GM12872 (cell line): ENCODE measurements around the gene STX1B.

Experiments used
- TF ChIP-seq, protein P1 (sequence below): IDR thresholded peaks from 3 replicates; pipeline ENCODE4 v1.5.1; 2011; ENCODE audit warnings: low read depth, mild to moderate bottlenecking, low read length, moderate library complexity; ENCODE audit not compliant: insufficient read depth

The STX1B gene

DNA sequence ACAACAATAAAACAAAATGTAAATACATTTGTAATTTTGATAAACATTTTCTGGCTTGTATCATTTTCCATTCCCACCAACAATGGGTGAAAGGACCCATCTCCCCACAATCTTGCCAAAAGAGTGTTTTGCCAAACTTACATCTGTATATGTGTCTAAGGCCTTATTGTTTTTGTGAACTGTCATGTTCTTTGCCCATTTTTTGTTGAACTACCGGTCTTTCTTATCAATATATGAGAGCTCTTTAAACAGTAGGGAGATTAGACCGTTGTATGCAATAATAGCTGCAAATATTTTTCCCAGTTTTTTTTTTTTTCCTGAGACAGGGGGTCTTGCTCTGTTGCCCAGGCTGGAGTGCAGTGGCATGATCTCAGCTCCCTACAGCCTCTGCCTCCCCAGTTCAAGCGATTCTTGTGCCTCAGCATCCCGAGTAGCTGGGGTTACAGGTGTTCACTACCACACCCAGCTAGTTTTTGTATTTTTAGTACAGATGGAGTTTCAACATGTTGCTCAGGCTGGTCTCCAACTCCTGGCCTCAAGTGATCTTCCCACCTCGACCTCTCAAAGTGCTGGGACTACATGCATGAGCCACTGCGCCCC lies 13.3 kb upstream of the STX1B start:
- TF ChIP-seq, protein P1, sequence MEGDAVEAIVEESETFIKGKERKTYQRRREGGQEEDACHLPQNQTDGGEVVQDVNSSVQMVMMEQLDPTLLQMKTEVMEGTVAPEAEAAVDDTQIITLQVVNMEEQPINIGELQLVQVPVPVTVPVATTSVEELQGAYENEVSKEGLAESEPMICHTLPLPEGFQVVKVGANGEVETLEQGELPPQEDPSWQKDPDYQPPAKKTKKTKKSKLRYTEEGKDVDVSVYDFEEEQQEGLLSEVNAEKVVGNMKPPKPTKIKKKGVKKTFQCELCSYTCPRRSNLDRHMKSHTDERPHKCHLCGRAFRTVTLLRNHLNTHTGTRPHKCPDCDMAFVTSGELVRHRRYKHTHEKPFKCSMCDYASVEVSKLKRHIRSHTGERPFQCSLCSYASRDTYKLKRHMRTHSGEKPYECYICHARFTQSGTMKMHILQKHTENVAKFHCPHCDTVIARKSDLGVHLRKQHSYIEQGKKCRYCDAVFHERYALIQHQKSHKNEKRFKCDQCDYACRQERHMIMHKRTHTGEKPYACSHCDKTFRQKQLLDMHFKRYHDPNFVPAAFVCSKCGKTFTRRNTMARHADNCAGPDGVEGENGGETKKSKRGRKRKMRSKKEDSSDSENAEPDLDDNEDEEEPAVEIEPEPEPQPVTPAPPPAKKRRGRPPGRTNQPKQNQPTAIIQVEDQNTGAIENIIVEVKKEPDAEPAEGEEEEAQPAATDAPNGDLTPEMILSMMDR = no peak

DNA sequence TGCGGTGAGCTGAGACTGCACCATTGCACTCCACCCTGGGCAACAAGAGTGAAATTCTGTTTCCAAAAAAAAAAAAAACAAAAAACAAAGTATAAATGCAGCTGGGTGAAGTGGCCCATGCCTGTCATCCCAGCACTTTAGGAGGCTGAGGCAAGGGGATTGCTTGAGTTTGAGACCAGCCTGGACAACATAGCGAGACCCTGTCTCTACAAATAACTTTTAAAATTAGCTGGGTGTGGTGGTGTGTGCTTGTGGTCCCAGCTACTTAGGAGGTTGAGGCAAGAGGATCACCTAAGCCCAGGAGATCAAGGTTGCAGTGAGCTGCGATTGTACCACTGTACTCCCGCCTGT lies 12.8 kb upstream of the STX1B start:
- TF ChIP-seq, protein P1 = no peak

DNA sequence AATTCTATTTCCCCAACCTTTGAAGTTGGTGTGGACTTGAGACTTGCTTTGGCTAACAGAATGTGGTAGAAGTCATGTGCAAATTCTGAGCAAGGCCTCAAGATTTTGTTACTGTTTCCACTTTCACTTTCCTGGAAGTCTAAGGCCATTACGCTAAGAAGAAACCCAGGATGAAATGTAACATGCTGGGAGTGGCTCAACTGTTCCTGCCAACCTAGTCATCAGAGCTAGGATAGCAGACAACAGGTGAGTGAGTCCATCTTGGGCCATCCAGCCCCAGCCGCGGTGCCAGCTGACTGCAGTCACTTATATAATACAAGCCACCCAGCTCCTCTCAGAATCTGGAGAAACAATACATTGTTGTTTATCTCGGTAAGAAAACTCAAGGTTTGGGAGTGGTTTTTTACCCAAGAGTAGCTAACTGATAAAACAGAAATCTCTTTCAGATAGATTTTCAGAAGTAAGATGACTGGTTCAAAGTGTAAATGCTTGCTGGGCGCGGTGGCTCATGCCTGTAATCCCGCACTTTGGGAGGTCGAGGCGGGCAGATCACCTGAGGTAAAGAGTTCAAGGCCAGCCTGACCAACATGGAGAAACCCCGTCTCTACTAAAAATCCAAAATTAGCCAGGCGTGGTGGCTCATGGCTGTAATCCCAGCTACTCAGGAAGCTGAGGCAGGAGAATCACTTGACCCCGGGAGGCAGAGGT lies 12.3 kb upstream of the STX1B start:
- TF ChIP-seq, protein P1 = no peak

- TF ChIP-seq, protein P1 = no peak
These were observed 10.1 kb upstream of the STX1B start for GRCh38 chr16:31020536-31020935.

- TF ChIP-seq, protein P1 = no peak
These were observed 5.6 kb upstream of the STX1B start for GRCh38 chr16:31016018-31016417.

DNA sequence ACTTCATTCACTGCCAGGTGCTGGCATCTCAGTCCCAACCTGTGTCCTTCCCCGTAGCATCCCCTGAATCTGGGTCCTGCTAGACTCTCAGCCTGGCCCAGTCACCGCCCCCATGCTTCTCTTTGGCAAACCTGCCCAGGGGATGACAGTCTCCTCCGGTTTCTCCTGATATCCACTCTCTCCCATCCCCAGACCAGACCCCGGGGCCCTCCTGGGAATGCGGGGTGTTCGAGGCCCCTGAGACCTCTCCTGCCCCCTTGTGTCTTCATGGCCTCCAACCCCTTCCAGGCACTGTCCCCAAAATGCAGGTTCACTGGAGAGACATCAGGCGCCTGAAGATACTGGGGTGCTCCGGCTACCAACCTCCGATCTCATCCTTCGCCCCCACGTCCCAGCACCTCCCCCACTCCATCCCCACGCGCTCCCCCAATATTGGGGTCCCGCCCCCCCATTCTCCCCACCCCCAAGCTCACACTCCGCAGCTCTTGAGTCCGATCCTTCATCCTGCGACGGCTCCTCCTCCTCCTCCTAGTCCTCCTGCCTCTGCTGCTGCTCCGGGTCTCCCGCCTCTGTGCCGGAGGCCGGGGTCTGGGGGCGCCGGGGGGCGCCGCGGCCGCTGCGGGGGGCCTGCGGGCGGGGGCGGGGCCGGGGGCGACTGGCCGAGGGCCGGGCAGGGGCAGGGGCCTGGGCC lies 399 bp downstream of the STX1B start:
- TF ChIP-seq, protein P1 = no peak

GRCh38 chr16:31009120-31009519 lies 1.3 kb downstream of the STX1B start:
- TF ChIP-seq, protein P1 = no peak
